Panc1 (cell line): ENCODE results near the gene INPP5F.

Source experiments
- POLR2AphosphoS5 ChIP-seq: IDR thresholded peaks from 2 replicates; pipeline ENCODE4 v1.6.1; 2012; ENCODE audit warnings: mild to moderate bottlenecking, low read depth, low read length, moderate library complexity
- SIN3A ChIP-seq: IDR thresholded peaks from 2 replicates; pipeline ENCODE4 v1.6.1; 2012; ENCODE audit warnings: low read depth, mild to moderate bottlenecking, low read length, moderate library complexity, borderline replicate concordance; ENCODE audit not compliant: insufficient read depth
- TCF7L2 ChIP-seq: IDR thresholded peaks from 2 replicates; pipeline ENCODE4 v1.6.1; 2011; ENCODE audit warnings: mild to moderate bottlenecking, low read depth, low read length, inconsistent platforms
- TF ChIP-seq, protein P1 (sequence below): fragments of 450-650 bp; IDR thresholded peaks from 2 replicates; pipeline ENCODE4 v1.5.1; 2017; ENCODE audit warnings: mild to moderate bottlenecking
- TF ChIP-seq, protein P2 (sequence below), 2 experiments: IDR thresholded peaks; 2 replicates each; pipeline ENCODE4 v1.6.1; 2011 to 2012; ENCODE audit warnings: low read depth in 2 of 2, control low read depth in 1 of 2, low read length in 1 of 2, mild to moderate bottlenecking in 1 of 2, moderate library complexity in 1 of 2; ENCODE audit not compliant: insufficient read depth in 1 of 2

DNA sequence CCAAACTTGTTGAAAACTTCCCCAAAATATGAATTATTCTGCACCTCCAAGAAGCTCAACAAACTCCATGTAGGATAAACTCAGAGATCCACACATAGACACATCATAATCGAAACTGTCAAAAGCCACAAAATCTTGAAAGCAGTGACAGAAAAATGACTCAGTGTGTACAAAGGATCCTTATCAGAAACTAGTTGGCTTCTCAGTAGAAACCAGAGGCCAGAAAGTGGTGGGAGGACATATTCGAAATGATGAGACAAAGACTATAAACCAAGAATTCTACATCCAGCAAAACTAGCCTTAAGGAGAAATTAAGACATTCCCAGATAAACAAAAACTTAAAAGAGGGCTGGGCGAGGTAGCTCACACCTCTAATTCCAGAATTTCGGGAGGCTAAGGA, 108.3 kb downstream of the INPP5F start:
- TF ChIP-seq, protein P1, sequence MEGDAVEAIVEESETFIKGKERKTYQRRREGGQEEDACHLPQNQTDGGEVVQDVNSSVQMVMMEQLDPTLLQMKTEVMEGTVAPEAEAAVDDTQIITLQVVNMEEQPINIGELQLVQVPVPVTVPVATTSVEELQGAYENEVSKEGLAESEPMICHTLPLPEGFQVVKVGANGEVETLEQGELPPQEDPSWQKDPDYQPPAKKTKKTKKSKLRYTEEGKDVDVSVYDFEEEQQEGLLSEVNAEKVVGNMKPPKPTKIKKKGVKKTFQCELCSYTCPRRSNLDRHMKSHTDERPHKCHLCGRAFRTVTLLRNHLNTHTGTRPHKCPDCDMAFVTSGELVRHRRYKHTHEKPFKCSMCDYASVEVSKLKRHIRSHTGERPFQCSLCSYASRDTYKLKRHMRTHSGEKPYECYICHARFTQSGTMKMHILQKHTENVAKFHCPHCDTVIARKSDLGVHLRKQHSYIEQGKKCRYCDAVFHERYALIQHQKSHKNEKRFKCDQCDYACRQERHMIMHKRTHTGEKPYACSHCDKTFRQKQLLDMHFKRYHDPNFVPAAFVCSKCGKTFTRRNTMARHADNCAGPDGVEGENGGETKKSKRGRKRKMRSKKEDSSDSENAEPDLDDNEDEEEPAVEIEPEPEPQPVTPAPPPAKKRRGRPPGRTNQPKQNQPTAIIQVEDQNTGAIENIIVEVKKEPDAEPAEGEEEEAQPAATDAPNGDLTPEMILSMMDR = no peak
- TF ChIP-seq TCF7L2 = no peak
- TF ChIP-seq, protein P2, sequence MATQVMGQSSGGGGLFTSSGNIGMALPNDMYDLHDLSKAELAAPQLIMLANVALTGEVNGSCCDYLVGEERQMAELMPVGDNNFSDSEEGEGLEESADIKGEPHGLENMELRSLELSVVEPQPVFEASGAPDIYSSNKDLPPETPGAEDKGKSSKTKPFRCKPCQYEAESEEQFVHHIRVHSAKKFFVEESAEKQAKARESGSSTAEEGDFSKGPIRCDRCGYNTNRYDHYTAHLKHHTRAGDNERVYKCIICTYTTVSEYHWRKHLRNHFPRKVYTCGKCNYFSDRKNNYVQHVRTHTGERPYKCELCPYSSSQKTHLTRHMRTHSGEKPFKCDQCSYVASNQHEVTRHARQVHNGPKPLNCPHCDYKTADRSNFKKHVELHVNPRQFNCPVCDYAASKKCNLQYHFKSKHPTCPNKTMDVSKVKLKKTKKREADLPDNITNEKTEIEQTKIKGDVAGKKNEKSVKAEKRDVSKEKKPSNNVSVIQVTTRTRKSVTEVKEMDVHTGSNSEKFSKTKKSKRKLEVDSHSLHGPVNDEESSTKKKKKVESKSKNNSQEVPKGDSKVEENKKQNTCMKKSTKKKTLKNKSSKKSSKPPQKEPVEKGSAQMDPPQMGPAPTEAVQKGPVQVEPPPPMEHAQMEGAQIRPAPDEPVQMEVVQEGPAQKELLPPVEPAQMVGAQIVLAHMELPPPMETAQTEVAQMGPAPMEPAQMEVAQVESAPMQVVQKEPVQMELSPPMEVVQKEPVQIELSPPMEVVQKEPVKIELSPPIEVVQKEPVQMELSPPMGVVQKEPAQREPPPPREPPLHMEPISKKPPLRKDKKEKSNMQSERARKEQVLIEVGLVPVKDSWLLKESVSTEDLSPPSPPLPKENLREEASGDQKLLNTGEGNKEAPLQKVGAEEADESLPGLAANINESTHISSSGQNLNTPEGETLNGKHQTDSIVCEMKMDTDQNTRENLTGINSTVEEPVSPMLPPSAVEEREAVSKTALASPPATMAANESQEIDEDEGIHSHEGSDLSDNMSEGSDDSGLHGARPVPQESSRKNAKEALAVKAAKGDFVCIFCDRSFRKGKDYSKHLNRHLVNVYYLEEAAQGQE (IDR thresholded peaks at IDR 0.05; ENCODE audit: insufficient read depth in 1 of 2, low read depth in 2 of 2, low read length in 1 of 2) = no peak
- no peak for TF ChIP-seq SIN3A
- TF ChIP-seq POLR2AphosphoS5 = no peak
